WERI-Rb-1 (cell line): ENCODE measurements around the gene PPM1B.

ENCODE experiments used
- DNase-seq: peaks from one replicate; pipeline ENCODE4 v3.0.0-alpha.2; 2020
- H3K27ac ChIP-seq: fragments of 250-450 bp; sonication (Bioruptor Pico); 2 replicates; pipeline ENCODE4 v1.5.1; 2020; ENCODE audit warnings: mild to moderate bottlenecking, moderate library complexity
- H3K27me3 ChIP-seq: fragments of 250-450 bp; sonication (Bioruptor Pico); 2 replicates; pipeline ENCODE4 v1.5.1; 2021; ENCODE audit warnings: mild to moderate bottlenecking, low read depth, moderate library complexity; ENCODE audit not compliant: insufficient read depth, severe bottlenecking
- H3K36me3 ChIP-seq: fragments of 250-450 bp; sonication (Bioruptor Pico); 2 replicates; pipeline ENCODE4 v1.5.1; 2020; ENCODE audit warnings: mild to moderate bottlenecking, moderate library complexity
- H3K4me3 ChIP-seq: 2 replicates; pipeline ENCODE4 v1.5.1; 2011; ENCODE audit warnings: low read depth, mild to moderate bottlenecking, control low read depth, low read length
- H3K9me3 ChIP-seq: fragments of 250-450 bp; sonication (Bioruptor Pico); 2 replicates; pipeline ENCODE4 v1.5.1; 2021; ENCODE audit warnings: mild to moderate bottlenecking, moderate library complexity; ENCODE audit not compliant: severe bottlenecking
- CTCF ChIP-seq: IDR thresholded peaks from 2 replicates; pipeline ENCODE4 v1.5.1; 2011; ENCODE audit warnings: low read depth, mild to moderate bottlenecking, control low read depth, inconsistent platforms, low read length

Gene PPM1B

GRCh38 chr2:44135771-44136170 is 32.9 kb upstream of the PPM1B start:
- no peak overlapping the region for H3K27ac ChIP-seq
- DNase-seq, result no peak
- TF ChIP-seq CTCF, result no peak
- H3K36me3 ChIP-seq, result no peaks in the 10 kb centered on the region
- H3K27me3 ChIP-seq, result no peaks in the 10 kb centered on the region
- H3K4me3 ChIP-seq, result no peak overlapping the region
- no peaks in the 10 kb centered on the region for H3K9me3 ChIP-seq

GRCh38 chr2:44136252-44136651 is 32.4 kb upstream of the PPM1B start:
- DNase-seq, result no peak
- H3K4me3 ChIP-seq, result no peak overlapping the region
- H3K27me3 ChIP-seq, result no peaks in the 10 kb centered on the region
- TF ChIP-seq CTCF, result no peak
- H3K9me3 ChIP-seq, result no peaks in the 10 kb centered on the region
- H3K36me3 ChIP-seq, result no peaks in the 10 kb centered on the region
- no peak overlapping the region for H3K27ac ChIP-seq

GRCh38 chr2:44137048-44137447 is 31.6 kb upstream of the PPM1B start:
- no peak overlapping the region for H3K4me3 ChIP-seq
- H3K36me3 ChIP-seq, result no peaks in the 10 kb centered on the region
- DNase-seq, result no peak
- no peak for TF ChIP-seq CTCF
- H3K9me3 ChIP-seq, result no peaks in the 10 kb centered on the region
- no peaks in the 10 kb centered on the region for H3K27me3 ChIP-seq
- H3K27ac ChIP-seq, result no peak overlapping the region

- no peaks in the 10 kb centered on the region for H3K27me3 ChIP-seq
- H3K9me3 ChIP-seq, result no peaks in the 10 kb centered on the region
- H3K36me3 ChIP-seq, result no peaks in the 10 kb centered on the region
- TF ChIP-seq CTCF, result no peak
- no peak overlapping the region for H3K4me3 ChIP-seq
- no peak overlapping the region for H3K27ac ChIP-seq
- DNase-seq, result no peak
Observed at GRCh38 chr2:44137872-44138551, 30.7 kb upstream of the PPM1B start.

- Histone ChIP-seq H3K27ac (no peak overlapping the region), H3K36me3 (no peaks in the 10 kb centered on the region), H3K4me3 (no peak overlapping the region), H3K9me3 (no peaks in the 10 kb centered on the region), H3K27me3 (no peaks in the 10 kb centered on the region)
- DNase-seq, result no peak
- no peak for TF ChIP-seq CTCF
Observed at GRCh38 chr2:44139741-44140140, 28.9 kb upstream of the PPM1B start.

- Histone ChIP-seq H3K27ac (no peak overlapping the region), H3K36me3 (no peaks in the 10 kb centered on the region), H3K9me3 (no peaks in the 10 kb centered on the region), H3K27me3 (no peaks in the 10 kb centered on the region), H3K4me3 (no peak overlapping the region)
- no peak for TF ChIP-seq CTCF
- DNase-seq, result no peak
Observed at GRCh38 chr2:44142306-44142705, 26.4 kb upstream of the PPM1B start.
